Cardiac muscle cell (in vitro differentiated cells and primary cell): Measurements from ENCODE around the gene CHMP2A. TPM values are rescaled to one million over a fixed set of nuclear protein-coding genes. Genes with fewer than 3 reads are reported as not detected.

Experiments
- DNase-seq, 2 donors: peaks; one replicate each; pipeline versions ENCODE4 v3.0.0 to v3.0.0-alpha.2; 2010 to 2017; ENCODE audit warnings: low read depth in 1 of 2, low spot score in 1 of 2
- H3K27ac ChIP-seq: fragments of 200-600 bp; sonication (generic); 2 replicates; pipeline ENCODE4 v1.5.1; 2016
- H3K27me3 ChIP-seq: fragments of 200-600 bp; sonication (generic); 2 replicates; pipeline ENCODE4 v1.6.0; 2016; ENCODE audit warnings: control low read depth
- H3K36me3 ChIP-seq: fragments of 200-600 bp; sonication (generic); 2 replicates; pipeline ENCODE4 v1.5.1; 2016; ENCODE audit warnings: control low read depth
- H3K4me1 ChIP-seq: fragments of 200-600 bp; sonication (generic); 2 replicates; pipeline ENCODE4 v1.8.1; 2017; ENCODE audit warnings: low read depth, mild to moderate bottlenecking, mixed run types
- H3K4me3 ChIP-seq: fragments of 200-600 bp; sonication (generic); 2 replicates; pipeline ENCODE4 v1.5.1; 2016; ENCODE audit warnings: mild to moderate bottlenecking
- H3K9me3 ChIP-seq: fragments of 200-600 bp; sonication (generic); 2 replicates; pipeline ENCODE4 v1.5.1; 2017; ENCODE audit warnings: low read depth, mild to moderate bottlenecking, control low read depth
- CTCF ChIP-seq: IDR thresholded peaks from 2 replicates; pipeline ENCODE4 v1.5.1; 2012; ENCODE audit warnings: low read depth, mild to moderate bottlenecking, low read length
- polyA plus RNA-seq: library from polyadenylated mRNA; unstranded; fragments of >200 nt; fragmentation: Nextera tagmentation; extraction: Ambion mirVana; gene quantifications from 2 replicates; pipeline ENCODE4 v1.2.1, GENCODE V29; 2016
- total RNA-seq: library from RNA; depleted of rRNA; stranded (reverse); fragments of >200 nt; gene quantifications from 2 replicates; pipeline ENCODE4 v1.2.3, GENCODE V29; 2016

Gene CHMP2A
- total RNA-seq (223 and 265 TPM in 2 replicates), polyA plus RNA-seq (247 and 319 TPM in 2 replicates)

GRCh38 chr19:58554494-58555368 lies at the start of gene CHMP2A:
TSS of gene CHMP2A (minus strand) at chr19:58555105. CDS start at chr19:58554212, 893 bp downstream.
- peaks cover 29% of the 10 kb centered on the region for H3K36me3 ChIP-seq
- H3K27ac ChIP-seq: peak within 1 kb of the TSS; percentile 99
- H3K9me3 ChIP-seq: no peaks in the 10 kb centered on the region
- peaks cover 22% of the 10 kb centered on the region for H3K4me1 ChIP-seq
- no peaks in the 10 kb centered on the region for H3K27me3 ChIP-seq
- TF ChIP-seq CTCF: no peak
- peak; percentile 98 to 99 for DNase-seq
- H3K4me3 ChIP-seq: peak within 1 kb of the TSS; percentile 51

- H3K9me3 ChIP-seq: no peaks in the 10 kb centered on the region
- DNase-seq: no peak
- H3K27ac ChIP-seq: no peak overlapping the region
- peaks cover 7% of the 10 kb centered on the region for H3K4me1 ChIP-seq
- peaks cover 4% of the 10 kb centered on the region for H3K36me3 ChIP-seq
- H3K27me3 ChIP-seq: no peaks in the 10 kb centered on the region
- no peak overlapping the region for H3K4me3 ChIP-seq
- TF ChIP-seq CTCF: no peak
Measured at GRCh38 chr19:58586133-58586765, 31.3 kb upstream of the CHMP2A start.

- no peak overlapping the region for H3K27ac ChIP-seq
- H3K27me3 ChIP-seq: no peaks in the 10 kb centered on the region
- H3K4me3 ChIP-seq: no peak overlapping the region
- H3K36me3 ChIP-seq: peaks cover 4% of the 10 kb centered on the region
- no peaks in the 10 kb centered on the region for H3K9me3 ChIP-seq
- DNase-seq: no peak
- TF ChIP-seq CTCF: no peak
- H3K4me1 ChIP-seq: peaks cover 7% of the 10 kb centered on the region
Measured at GRCh38 chr19:58585442-58586132, 30.7 kb upstream of the CHMP2A start.

- TF ChIP-seq CTCF: no peak
- Histone ChIP-seq H3K27me3 (no peaks in the 10 kb centered on the region), H3K9me3 (no peaks in the 10 kb centered on the region), H3K27ac (peak overlapping the region; percentile 63), H3K4me1 (peaks cover 7% of the 10 kb centered on the region), H3K4me3 (no peak overlapping the region), H3K36me3 (peaks cover 4% of the 10 kb centered on the region)
- no peak for DNase-seq
Measured at GRCh38 chr19:58584498-58585441, 29.9 kb upstream of the CHMP2A start.

GRCh38 chr19:58582985-58583384 lies 28.1 kb upstream of the CHMP2A start:
- DNase-seq: no peak

More at GRCh38 chr19:58582985-58583384, 28.1 kb upstream of the CHMP2A start:
- Histone ChIP-seq H3K9me3 (no peaks in the 10 kb centered on the region), H3K4me3 (no peak overlapping the region), H3K27ac (no peak overlapping the region), H3K27me3 (no peaks in the 10 kb centered on the region), H3K4me1 (peaks cover 7% of the 10 kb centered on the region), H3K36me3 (peaks cover 4% of the 10 kb centered on the region)
- TF ChIP-seq CTCF: no peak
